ENCODE measurements around the gene CDH23.

GRCh38 chr10:71379118-71379766 is 17.5 kb upstream of the CDH23 start:
- TF ChIP-seq EZH2 (IDR thresholded peaks at IDR 0.05; ENCODE audit: borderline replicate concordance, low read length) (no peak), CTCF (conservative IDR thresholded peaks at IDR 0.05 in 1 of 2, IDR thresholded peaks at IDR 0.05 in 1 of 2; ENCODE audit: extremely low read depth in 1 of 2, insufficient read depth in 1 of 2, low read depth in 1 of 2, low read length in 2 of 2) (no peak)
